Measurements from ENCODE around the gene GRK4. TPM values are rescaled to one million over a fixed set of nuclear protein-coding genes. Genes with fewer than 3 reads are reported as not detected.

The GRK4 gene
- total and polyA plus RNA-seq, 2 of the 8 experiments (the other 6 are each of a cell fraction or from before 2014, with no cell fraction given) = 0.77 to 1.8 TPM

DNA sequence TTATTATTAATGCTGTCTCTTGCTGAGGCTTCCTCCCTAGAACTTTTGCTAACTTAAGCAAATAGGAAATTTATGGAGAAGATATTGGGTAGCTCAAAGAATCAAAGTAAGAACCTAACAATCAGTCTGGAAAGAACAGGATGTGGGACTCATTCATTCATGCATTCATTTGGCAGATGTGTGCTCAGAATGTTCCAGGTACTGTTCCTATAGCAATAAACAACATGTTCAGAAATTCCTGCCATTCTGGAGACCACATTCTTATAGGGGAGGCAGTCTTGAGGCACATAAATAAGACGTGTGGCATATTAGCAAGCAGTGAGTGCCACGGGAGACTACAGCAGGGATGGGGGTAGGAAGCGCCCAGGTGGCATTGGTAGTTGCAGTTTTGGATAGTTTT is 5.0 kb downstream of the GRK4 start:
- Histone ChIP-seq H3K4ac (replicated peaks; ENCODE audit: insufficient read length, low read depth, low read length) (no peak overlapping the region), H3K14ac (ENCODE audit: insufficient read length) (no peak overlapping the region), H2AFZ (ENCODE audit: low read length) (no peak overlapping the region), H3K9me3 (ENCODE audit: insufficient read depth in 2 of 2, low read depth in 1 of 2, low read length in 1 of 2) (no peaks in the 10 kb centered on the region), H3K9ac (replicated peaks in 1 of 4; ENCODE audit: extremely low read depth in 1 of 4, low read depth in 3 of 4, low read length in 3 of 4) (no peak overlapping the region), H2BK120ac (replicated peaks; ENCODE audit: low read depth, low read length) (no peak overlapping the region), H3K36me3 (ENCODE audit: control insufficient read depth in 2 of 4, insufficient read depth in 4 of 4, low read length in 3 of 4) (no peaks in the 10 kb centered on the region), H2BK15ac (ENCODE audit: low read length) (no peak overlapping the region), H2BK12ac (ENCODE audit: low read depth, low read length) (no peak overlapping the region), H4K8ac (ENCODE audit: extremely low read depth, insufficient read depth, low read length) (no peak overlapping the region), H2BK5ac (ENCODE audit: low read depth, low read length) (no peak overlapping the region), H3K27me3 (replicated peaks in 1 of 4; ENCODE audit: control insufficient read depth in 3 of 4, extremely low read depth in 1 of 4, insufficient read depth in 3 of 4, low read length in 3 of 4) (peaks cover 0 to 7% (median 6%) of the 10 kb centered on the region in 4 experiments; a peak in 4 of 7 replicates), H2BK20ac (ENCODE audit: low read length) (no peak overlapping the region), H4K91ac (replicated peaks; ENCODE audit: insufficient read length, low read length) (no peak overlapping the region), H3K4me2 (ENCODE audit: insufficient read depth in 1 of 2, low read depth in 2 of 2, low read length in 2 of 2) (no peak overlapping the region), H3K79me2 (ENCODE audit: control insufficient read depth in 1 of 2, insufficient read depth in 2 of 2, low read length in 2 of 2) (no peaks in the 10 kb centered on the region), H3K23ac (ENCODE audit: insufficient read length) (no peak overlapping the region), H3K23me2 (ENCODE audit: low read depth, low read length) (peaks cover 6% of the 10 kb centered on the region; the same call in 1 of the 2 replicates), H2AK5ac (ENCODE audit: low read depth, low read length) (no peak overlapping the region), H4K20me1 (replicated peaks in 1 of 2; ENCODE audit: control insufficient read depth in 1 of 2, insufficient read depth in 2 of 2, low read length in 2 of 2) (no peaks in the 10 kb centered on the region), H3K4me3 (ENCODE audit: extremely low read depth in 1 of 4, insufficient read depth in 2 of 4, low read depth in 3 of 4, low read length in 4 of 4) (no peak overlapping the region), H3K27ac (ENCODE audit: low read depth, low read length) (no peak overlapping the region), H3K79me1 (ENCODE audit: low read depth, low read length) (no peaks in the 10 kb centered on the region), H3K4me1 (replicated peaks in 1 of 4; ENCODE audit: control insufficient read depth in 3 of 4, insufficient read depth in 4 of 4, low read length in 3 of 4) (peaks cover 0 to 3% (median 1%) of the 10 kb centered on the region in 4 experiments; a peak in 3 of 7 replicates), H3K56ac (replicated peaks; ENCODE audit: insufficient read length, low read depth, low read length) (no peak overlapping the region), H4K5ac (ENCODE audit: insufficient read length, low read depth, low read length) (no peak overlapping the region), H3K18ac (ENCODE audit: extremely low read depth, low read length) (no peak overlapping the region)
- no peak for DNase-seq (ENCODE audit: low read depth in 1 of 2, low spot score in 2 of 2)
- CTCF ChIA-PET (ENCODE audit: partially characterized antibody) = interaction anchor here (1.5 to 6.4 kb wide), 2 partner anchors 11 to 12 kb away, joined by 5 to 60 read pairs; no protein-coding TSS in a partner anchor
- WGBS, 2 experiments (ENCODE audit: extremely low coverage in 1 of 2, insufficient coverage in 1 of 2, insufficient read length in 1 of 2, insufficient replicate concordance in 2 of 2, low coverage in 1 of 2, low lambda C conversion rate in 2 of 2, missing lambda C conversion rate in 1 of 2) = 77% methylated on average over 3 of the region's 3 CpGs; no CpG with 5 or more reads in 1 of the 2 experiments
- no peak for FAIRE-seq
- POLR2A ChIA-PET (ENCODE audit: partially characterized antibody) = interaction anchor here (1.5 kb wide), 1 partner anchor 10 kb away, joined by 3 read pairs; no protein-coding TSS in a partner anchor
- TF ChIP-seq BRCA1 (IDR thresholded peaks at IDR 0.05; ENCODE audit: low read depth, low read length) = no peak
- TF ChIP-seq HDAC2 (IDR thresholded peaks at IDR 0.05; ENCODE audit: borderline replicate concordance in 1 of 2, low read depth in 2 of 2, low read length in 2 of 2) = no peak
- TF ChIP-seq CHD1 (IDR thresholded peaks at IDR 0.05; ENCODE audit: low read depth, low read length) = no peak
- no peak for TF ChIP-seq TBP (IDR thresholded peaks at IDR 0.05; ENCODE audit: low read depth, low read length)
- TF ChIP-seq SRF (IDR thresholded peaks at IDR 0.05; ENCODE audit: low read depth, low read length) = no peak
- TF ChIP-seq JUN (IDR thresholded peaks at IDR 0.05; ENCODE audit: low read depth, low read length) = no peak
- TF ChIP-seq EZH2 (IDR thresholded peaks at IDR 0.05; ENCODE audit: low read depth, low read length, severe bottlenecking) = no peak
- TF ChIP-seq CBX8 (IDR thresholded peaks at IDR 0.05; ENCODE audit: borderline replicate concordance, low read depth, low read length) = no peak
- no peak for TF ChIP-seq E2F6 (IDR thresholded peaks at IDR 0.05)
- no peak for TF ChIP-seq PHF8 (conservative IDR thresholded peaks at IDR 0.05; ENCODE audit: low read depth, low read length)
- TF ChIP-seq, protein P1, sequence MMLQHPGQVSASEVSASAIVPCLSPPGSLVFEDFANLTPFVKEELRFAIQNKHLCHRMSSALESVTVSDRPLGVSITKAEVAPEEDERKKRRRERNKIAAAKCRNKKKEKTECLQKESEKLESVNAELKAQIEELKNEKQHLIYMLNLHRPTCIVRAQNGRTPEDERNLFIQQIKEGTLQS (IDR thresholded peaks at IDR 0.05; ENCODE audit: insufficient read depth, low read depth, low read length) = no peak
- TF ChIP-seq NANOG (IDR thresholded peaks at IDR 0.05; ENCODE audit: insufficient read depth, low read depth, low read length, poor library complexity, severe bottlenecking) = no peak
- no peak for TF ChIP-seq SP2 (IDR thresholded peaks at IDR 0.05; ENCODE audit: low read length)
